Measurements from ENCODE around the gene PSMD3. TPM values are rescaled to one million over a fixed set of nuclear protein-coding genes. Genes with fewer than 3 reads are reported as not detected.

Gene PSMD3
- total and polyA plus RNA-seq, 2 of the 4 experiments (the other 2 are of a cell fraction), result 123 to 155 TPM

GRCh38 chr17:40038882-40039513, 58.4 kb downstream of the PSMD3 start:
- no TSS peak for BruUV-seq (replicated peaks)
- Histone ChIP-seq H2AFZ (replicated peaks; ENCODE audit: low read length, poor library complexity) (peak overlapping the region; percentile 53), H3K27me3 (ENCODE audit: control insufficient read depth, insufficient read depth, low read length) (no peaks in the 10 kb centered on the region), H2BK5ac (ENCODE audit: low read depth, low read length, poor library complexity, severe bottlenecking) (peak overlapping the region; percentile 22), H3K14ac (replicated peaks; ENCODE audit: low read depth, low read length) (peak overlapping the region; percentile 73; the same call in 1 of the 2 replicates), H3K9ac (ENCODE audit: low read depth, low read length) (no peak overlapping the region), H3K79me1 (ENCODE audit: low read depth in 1 of 2, low read length in 2 of 2) (peaks cover 4 to 12% of the 10 kb centered on the region in 2 experiments; a peak in 2 of 4 replicates), H3K9me1 (ENCODE audit: insufficient read depth, low read length) (no peaks in the 10 kb centered on the region), H2AK5ac (ENCODE audit: low read depth, low read length) (0 out of 2 replicates have a peak overlapping the region, but pooled peaks have one; percentile 33), H3K27ac (ENCODE audit: insufficient read depth, low read length) (peak overlapping the region; percentile 1; the same call in 1 of the 2 replicates), H3K18ac (ENCODE audit: low read depth, low read length) (no peak overlapping the region; the same call in 1 of the 2 replicates), H4K8ac (ENCODE audit: low read depth in 2 of 2, low read length in 2 of 2) (peak overlapping the region in 1 of 2 experiments; percentile 48; a peak in 1 of 4 replicates), H3K9me3 (ENCODE audit: control insufficient read depth, insufficient read depth, low read length) (no peaks in the 10 kb centered on the region), H3K56ac (ENCODE audit: extremely low read depth, insufficient read depth, low read length) (no peak overlapping the region), H3K4me2 (ENCODE audit: low read depth, low read length) (peak overlapping the region; percentile 34), H3K4me1 (ENCODE audit: control insufficient read depth, insufficient read depth, low read length) (peaks cover 1% of the 10 kb centered on the region; the same call in 1 of the 2 replicates), H2BK15ac (ENCODE audit: low read depth, low read length) (no peak overlapping the region), H2AK9ac (replicated peaks; ENCODE audit: low read depth, low read length, poor library complexity) (peak overlapping the region; percentile 37), H4K91ac (ENCODE audit: insufficient read depth, low read depth, low read length) (no peak overlapping the region), H3K4ac (ENCODE audit: low read depth, low read length) (peak overlapping the region; percentile 58), H2BK20ac (ENCODE audit: low read depth, low read length) (peak overlapping the region; percentile 22; the same call in 1 of the 2 replicates), H3K36me3 (ENCODE audit: control insufficient read depth, insufficient read depth, low read length) (peaks cover 12% of the 10 kb centered on the region), H3K23ac (ENCODE audit: low read depth, low read length) (peak overlapping the region; percentile 81; the same call in 1 of the 2 replicates), H2BK120ac (ENCODE audit: low read depth, low read length) (peak overlapping the region; percentile 16; the same call in 1 of the 2 replicates), H4K5ac (ENCODE audit: low read depth, low read length) (no peak overlapping the region), H3K4me3 (ENCODE audit: insufficient read depth, low read depth, low read length) (no peak overlapping the region), H4K20me1 (ENCODE audit: insufficient read depth, low read length) (no peaks in the 10 kb centered on the region; the same call in 1 of the 2 replicates)
- intact Hi-C loops (cut with micrococcal nuclease) (loop anchor here (1.0 kb wide), 1 partner anchor 72 kb away; no protein-coding TSS in a partner anchor), dilution Hi-C loops (cut with HindIII; ENCODE audit: low sequenced_read_pairs, unreplicated experiment) (no loop called here), in situ Hi-C loops (cut with MboI; ENCODE audit: low sequenced_read_pairs) (no loop called here)
- ATAC-seq (ENCODE audit: low read depth), result peak; percentile 90
- TF ChIP-seq CEBPB (IDR thresholded peaks at IDR 0.05; ENCODE audit: low read depth, low read length), result peak; percentile 52
- TF ChIP-seq RCOR1 (IDR thresholded peaks at IDR 0.05; ENCODE audit: insufficient replicate concordance, low read length), result no peak
- TF ChIP-seq POLR2A (IDR thresholded peaks at IDR 0.05; ENCODE audit: low read depth, low read length), result no peak
- peak; percentile 61 for TF ChIP-seq RAD21 (IDR thresholded peaks at IDR 0.05; ENCODE audit: low read length)
- peak; percentile 3; the same call in 1 of the 2 replicates for TF ChIP-seq FOS (IDR thresholded peaks at IDR 0.05; ENCODE audit: low read depth, low read length)
- TF ChIP-seq NFE2L2 (IDR thresholded peaks at IDR 0.05; ENCODE audit: low read depth, low read length), result no peak
- peak; percentile 63; the same call in 1 of the 2 replicates for TF ChIP-seq MAZ (IDR thresholded peaks at IDR 0.05; ENCODE audit: borderline replicate concordance, low read depth, low read length)
- peak; percentile 45; the same call in 1 of the 2 replicates for TF ChIP-seq SMC3 (IDR thresholded peaks at IDR 0.05; ENCODE audit: low read depth, low read length)
- peak; percentile 40; the same call in 1 of the 2 replicates for TF ChIP-seq BHLHE40 (IDR thresholded peaks at IDR 0.05; ENCODE audit: low read depth, low read length)
- peak; percentile 93 for TF ChIP-seq CTCF (conservative IDR thresholded peaks at IDR 0.05; ENCODE audit: low read depth, low read length)
- ChIA-PET POLR2A (ENCODE audit: unreplicated experiment) (interaction anchor here (0.5 kb wide), 1 partner anchor 68 kb away, joined by 7 read pairs; no protein-coding TSS in a partner anchor), CTCF (interaction anchor here (0.6 to 1.9 kb wide), 12 partner anchors 11 to 1958 kb away, joined by 3 to 12 read pairs (median 4); partner anchors contain the start of gene MED24)
- DNase-seq, result peak; percentile 87
- 25% methylated on average over 5 of the region's 11 CpGs; no CpG with 5 or more reads in 1 of the 2 experiments for WGBS, 2 experiments (ENCODE audit: extremely low coverage in 2 of 2, insufficient read length in 1 of 2)
